ENCODE data around the gene KDM8. TPM values are rescaled to one million over a fixed set of nuclear protein-coding genes. Genes with fewer than 3 reads are reported as not detected.
A peak's percentile ranks its signal among the peaks of the same experiment; 100 is the strongest.

Gene KDM8
- total and polyA plus RNA-seq, 5 donors from 2014 or later: 2.8 to 14.7 (median 5.5) TPM

GRCh38 chr16:27218756-27219155 lies 15.4 kb downstream of the KDM8 start:
- Histone ChIP-seq H3K9me3 (ENCODE audit: control insufficient read depth in 2 of 2, low read length in 2 of 2) (no peaks in the 10 kb centered on the region), H3K4me3 (ENCODE audit: low read depth, low read length) (no peak overlapping the region), H3K36me3 (ENCODE audit: control insufficient read depth, insufficient read depth, low read length) (peaks cover 57% of the 10 kb centered on the region), H3K27ac (ENCODE audit: insufficient read depth, low read length, poor library complexity, severe bottlenecking) (no peak overlapping the region), H3K27me3 (ENCODE audit: control insufficient read depth, insufficient read depth, low read length) (no peaks in the 10 kb centered on the region), H3K4me1 (ENCODE audit: control insufficient read depth, insufficient read depth, low read length, poor library complexity, severe bottlenecking) (no peaks in the 10 kb centered on the region)
- H3K27ac Mint-ChIP-seq: peak overlapping the region in 1 of 3 donors; percentile 43
- no peak for DNase-seq
- no peak for ATAC-seq (ENCODE audit: low read depth in 2 of 2)
- peaks cover 18% of the 10 kb centered on the region for H3K36me3 Mint-ChIP-seq
- H3K27me3 Mint-ChIP-seq: no peaks in the 10 kb centered on the region
- no peaks in the 10 kb centered on the region for H3K9me3 Mint-ChIP-seq
- peaks cover 0 to 3% (median 0%) of the 10 kb centered on the region in 4 donors for H3K4me1 Mint-ChIP-seq
- no peak overlapping the region for H3K4me3 Mint-ChIP-seq

- peaks cover 18% of the 10 kb centered on the region for H3K36me3 Mint-ChIP-seq
- peaks cover 0 to 1% (median 0%) of the 10 kb centered on the region in 7 donors for H3K9me3 Mint-ChIP-seq
- H3K27ac Mint-ChIP-seq: no peak overlapping the region
- no peaks in the 10 kb centered on the region for H3K27me3 Mint-ChIP-seq
- H3K4me3 Mint-ChIP-seq: no peak overlapping the region
- Histone ChIP-seq H3K27me3 (ENCODE audit: control insufficient read depth, insufficient read depth, low read length) (no peaks in the 10 kb centered on the region), H3K27ac (ENCODE audit: insufficient read depth, low read length, poor library complexity, severe bottlenecking) (no peak overlapping the region), H3K9me3 (ENCODE audit: control insufficient read depth in 2 of 2, low read length in 2 of 2) (no peaks in the 10 kb centered on the region), H3K36me3 (ENCODE audit: control insufficient read depth, insufficient read depth, low read length) (peaks cover 54% of the 10 kb centered on the region), H3K4me3 (ENCODE audit: low read depth, low read length) (no peak overlapping the region), H3K4me1 (ENCODE audit: control insufficient read depth, insufficient read depth, low read length, poor library complexity, severe bottlenecking) (no peaks in the 10 kb centered on the region)
- peaks cover 0 to 5% (median 0%) of the 10 kb centered on the region in 4 donors for H3K4me1 Mint-ChIP-seq
- ATAC-seq (ENCODE audit: low read depth in 2 of 2) (no peak), DNase-seq (no peak)
Measured at GRCh38 chr16:27219161-27219560, 15.8 kb downstream of the KDM8 start.

- Mint-ChIP-seq H3K4me3 (no peak overlapping the region), H3K27ac (no peak overlapping the region), H3K36me3 (peaks cover 11% of the 10 kb centered on the region), H3K9me3 (peaks cover 0 to 1% (median 0%) of the 10 kb centered on the region in 7 donors), H3K4me1 (peaks cover 0 to 4% (median 0%) of the 10 kb centered on the region in 4 donors), H3K27me3 (no peaks in the 10 kb centered on the region)
- H3K4me1 ChIP-seq (ENCODE audit: control insufficient read depth, insufficient read depth, low read length, poor library complexity, severe bottlenecking): no peaks in the 10 kb centered on the region
- H3K4me3 ChIP-seq (ENCODE audit: low read depth, low read length): no peak overlapping the region
- DNase-seq (no peak), ATAC-seq (ENCODE audit: low read depth in 2 of 2) (no peak)
- H3K27ac ChIP-seq (ENCODE audit: insufficient read depth, low read length, poor library complexity, severe bottlenecking): no peak overlapping the region
- H3K36me3 ChIP-seq (ENCODE audit: control insufficient read depth, insufficient read depth, low read length): peaks cover 45% of the 10 kb centered on the region
- no peaks in the 10 kb centered on the region for H3K27me3 ChIP-seq (ENCODE audit: control insufficient read depth, insufficient read depth, low read length)
- H3K9me3 ChIP-seq (ENCODE audit: control insufficient read depth in 2 of 2, low read length in 2 of 2): no peaks in the 10 kb centered on the region
Measured at GRCh38 chr16:27220120-27220519, 16.8 kb downstream of the KDM8 start.

GRCh38 chr16:27220527-27220926 lies 17.2 kb downstream of the KDM8 start:
- Mint-ChIP-seq H3K4me3 (no peak overlapping the region), H3K36me3 (peaks cover 9% of the 10 kb centered on the region), H3K27me3 (no peaks in the 10 kb centered on the region), H3K9me3 (peaks cover 0 to 1% (median 0%) of the 10 kb centered on the region in 7 donors), H3K27ac (no peak overlapping the region), H3K4me1 (peaks cover 0 to 4% (median 0%) of the 10 kb centered on the region in 4 donors)
- Histone ChIP-seq H3K4me1 (ENCODE audit: control insufficient read depth, insufficient read depth, low read length, poor library complexity, severe bottlenecking) (no peaks in the 10 kb centered on the region), H3K27ac (ENCODE audit: insufficient read depth, low read length, poor library complexity, severe bottlenecking) (no peak overlapping the region), H3K4me3 (ENCODE audit: low read depth, low read length) (no peak overlapping the region), H3K27me3 (ENCODE audit: control insufficient read depth, insufficient read depth, low read length) (no peaks in the 10 kb centered on the region), H3K36me3 (ENCODE audit: control insufficient read depth, insufficient read depth, low read length) (peaks cover 41% of the 10 kb centered on the region), H3K9me3 (ENCODE audit: control insufficient read depth in 2 of 2, low read length in 2 of 2) (no peaks in the 10 kb centered on the region)
- ATAC-seq (ENCODE audit: low read depth in 2 of 2): no peak
- no peak for DNase-seq

- Mint-ChIP-seq H3K9me3 (peaks cover 0 to 1% (median 0%) of the 10 kb centered on the region in 7 donors), H3K27ac (peak overlapping the region in 1 of 3 donors; percentile 61), H3K4me3 (no peak overlapping the region), H3K36me3 (peaks cover 8% of the 10 kb centered on the region), H3K4me1 (peaks cover 0 to 8% (median 0%) of the 10 kb centered on the region in 4 donors), H3K27me3 (no peaks in the 10 kb centered on the region)
- Histone ChIP-seq H3K36me3 (ENCODE audit: control insufficient read depth, insufficient read depth, low read length) (peaks cover 38% of the 10 kb centered on the region), H3K4me1 (ENCODE audit: control insufficient read depth, insufficient read depth, low read length, poor library complexity, severe bottlenecking) (no peaks in the 10 kb centered on the region), H3K4me3 (ENCODE audit: low read depth, low read length) (no peak overlapping the region), H3K27me3 (ENCODE audit: control insufficient read depth, insufficient read depth, low read length) (no peaks in the 10 kb centered on the region), H3K27ac (ENCODE audit: insufficient read depth, low read length, poor library complexity, severe bottlenecking) (no peak overlapping the region), H3K9me3 (ENCODE audit: control insufficient read depth in 2 of 2, low read length in 2 of 2) (no peaks in the 10 kb centered on the region)
- ATAC-seq (ENCODE audit: low read depth in 2 of 2): no peak
- no peak for DNase-seq
Measured at GRCh38 chr16:27220991-27221390, 17.7 kb downstream of the KDM8 start.

- Histone ChIP-seq H3K4me3 (ENCODE audit: low read depth, low read length) (no peak overlapping the region), H3K27ac (ENCODE audit: insufficient read depth, low read length, poor library complexity, severe bottlenecking) (peak overlapping the region; percentile 20), H3K4me1 (ENCODE audit: control insufficient read depth, insufficient read depth, low read length, poor library complexity, severe bottlenecking) (no peaks in the 10 kb centered on the region), H3K36me3 (ENCODE audit: control insufficient read depth, insufficient read depth, low read length) (peaks cover 36% of the 10 kb centered on the region), H3K27me3 (ENCODE audit: control insufficient read depth, insufficient read depth, low read length) (no peaks in the 10 kb centered on the region), H3K9me3 (ENCODE audit: control insufficient read depth in 2 of 2, low read length in 2 of 2) (no peaks in the 10 kb centered on the region)
- no peaks in the 10 kb centered on the region for H3K27me3 Mint-ChIP-seq
- peak overlapping the region in 1 of 3 donors; percentile 25 for H3K27ac Mint-ChIP-seq
- peaks cover 12% of the 10 kb centered on the region for H3K36me3 Mint-ChIP-seq
- DNase-seq (no peak), ATAC-seq (ENCODE audit: low read depth in 2 of 2) (no peak)
- H3K4me3 Mint-ChIP-seq: no peak overlapping the region
- peaks cover 0 to 13% (median 0%) of the 10 kb centered on the region in 4 donors for H3K4me1 Mint-ChIP-seq
- peaks cover 0 to 1% (median 0%) of the 10 kb centered on the region in 7 donors for H3K9me3 Mint-ChIP-seq
Measured at GRCh38 chr16:27221576-27222248, 18.4 kb downstream of the KDM8 start.

GRCh38 chr16:27222249-27223225 lies 19.2 kb downstream of the KDM8 start:
- Mint-ChIP-seq H3K4me1 (peaks cover 0 to 19% (median 0%) of the 10 kb centered on the region in 4 donors), H3K9me3 (peaks cover 0 to 1% (median 0%) of the 10 kb centered on the region in 7 donors), H3K27me3 (no peaks in the 10 kb centered on the region), H3K36me3 (peaks cover 12% of the 10 kb centered on the region), H3K27ac (peak overlapping the region in 1 of 3 donors; percentile 25), H3K4me3 (no peak overlapping the region)
- Histone ChIP-seq H3K4me3 (ENCODE audit: low read depth, low read length) (no peak overlapping the region), H3K36me3 (ENCODE audit: control insufficient read depth, insufficient read depth, low read length) (peaks cover 31% of the 10 kb centered on the region), H3K9me3 (ENCODE audit: control insufficient read depth in 2 of 2, low read length in 2 of 2) (no peaks in the 10 kb centered on the region), H3K4me1 (ENCODE audit: control insufficient read depth, insufficient read depth, low read length, poor library complexity, severe bottlenecking) (no peaks in the 10 kb centered on the region), H3K27ac (ENCODE audit: insufficient read depth, low read length, poor library complexity, severe bottlenecking) (no peak overlapping the region), H3K27me3 (ENCODE audit: control insufficient read depth, insufficient read depth, low read length) (no peaks in the 10 kb centered on the region)
- DNase-seq (no peak), ATAC-seq (ENCODE audit: low read depth in 2 of 2) (no peak)
